ENCODE data around the gene TGIF2. TPM values are rescaled to one million over a fixed set of nuclear protein-coding genes. Genes with fewer than 3 reads are reported as not detected.

Gene TGIF2
- polyA plus RNA-seq, 1 experiment = 12.2 TPM

DNA sequence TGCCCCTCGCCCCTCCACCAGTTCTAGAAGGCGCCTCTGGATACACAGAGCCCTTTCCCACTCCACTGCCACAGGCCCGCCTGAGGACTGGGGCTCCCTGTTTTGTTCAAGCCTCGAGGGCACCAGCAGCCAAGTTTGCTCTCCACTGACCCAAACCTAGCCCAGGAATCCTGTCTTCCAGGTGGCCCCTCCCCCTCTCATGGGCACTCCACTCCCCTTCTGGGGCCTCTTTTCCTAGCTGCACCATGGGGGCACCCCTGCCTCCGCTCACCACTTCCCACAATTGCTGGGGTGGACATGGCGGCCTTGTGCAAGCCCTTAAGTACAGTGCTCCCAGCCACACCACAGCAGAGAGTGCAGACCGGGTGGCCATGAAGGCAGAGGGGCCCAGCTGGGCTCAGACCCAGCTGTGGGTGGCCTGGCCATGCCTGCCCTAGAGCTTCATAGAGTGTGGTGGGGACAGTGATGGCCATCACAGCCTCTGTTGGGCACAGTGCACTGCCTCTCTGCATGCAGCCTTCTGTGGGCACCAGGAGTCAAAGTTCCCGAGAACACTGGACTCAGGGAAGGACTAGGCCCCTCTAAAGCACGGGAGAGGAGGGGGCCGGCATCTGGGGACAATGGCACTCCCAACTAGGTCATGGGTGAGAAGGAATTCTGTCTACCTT, 30.7 kb upstream of the TGIF2 start:
- peak overlapping the region; percentile 73 for H3K27ac ChIP-seq (ENCODE audit: low read depth, low read length)
- no peak for TF ChIP-seq CTCF (IDR thresholded peaks at IDR 0.05; ENCODE audit: low read depth, low read length)
- no peak for DNase-seq (ENCODE audit: low read depth, low spot score)
- H3K9me3 ChIP-seq (ENCODE audit: control insufficient read depth, insufficient read depth, low read length) = peaks cover 4% of the 10 kb centered on the region; the same call in 1 of the 2 replicates
- peak overlapping the region; percentile 97 for H3K4me3 ChIP-seq (ENCODE audit: low read depth, low read length)
- CTCF ChIA-PET = interaction anchor here (0.6 kb wide), 1 partner anchor 21 kb away, joined by 3 read pairs; no protein-coding TSS in a partner anchor
- no peaks in the 10 kb centered on the region for H3K27me3 ChIP-seq (ENCODE audit: control insufficient read depth, insufficient read depth, low read length)
- POLR2A ChIA-PET = interaction anchor here (1.2 to 2.0 kb wide), 5 partner anchors 10 to 81 kb away, joined by 3 to 10 read pairs (median 3); partner anchors contain the start of gene RAB5IF

- Histone ChIP-seq H3K4me3 (ENCODE audit: low read depth, low read length) (peak overlapping the region; percentile 97), H3K27me3 (ENCODE audit: control insufficient read depth, insufficient read depth, low read length) (no peaks in the 10 kb centered on the region), H3K9me3 (ENCODE audit: control insufficient read depth, insufficient read depth, low read length) (peaks cover 4% of the 10 kb centered on the region; the same call in 1 of the 2 replicates), H3K27ac (ENCODE audit: low read depth, low read length) (peak overlapping the region; percentile 73)
- ChIA-PET CTCF (no interaction called here), POLR2A (interaction anchor here (0.5 to 2.0 kb wide), 5 partner anchors 9 to 211 kb away, joined by 3 to 10 read pairs (median 4); no protein-coding TSS in a partner anchor)
- TF ChIP-seq CTCF (IDR thresholded peaks at IDR 0.05; ENCODE audit: low read depth, low read length) = no peak
- DNase-seq (ENCODE audit: low read depth, low spot score) = no peak
These were observed 29.9 kb upstream of the TGIF2 start for GRCh38 chr20:36543184-36544133.

GRCh38 chr20:36544134-36545018, 29.0 kb upstream of the TGIF2 start:
- no peak for TF ChIP-seq CTCF (IDR thresholded peaks at IDR 0.05; ENCODE audit: low read depth, low read length)
- CTCF ChIA-PET = no interaction called here
- POLR2A ChIA-PET = interaction anchor here (1.1 to 2.0 kb wide), 4 partner anchors 8 to 210 kb away, joined by 3 to 10 read pairs (median 4); partner anchors contain the start of gene RAB5IF

DNA sequence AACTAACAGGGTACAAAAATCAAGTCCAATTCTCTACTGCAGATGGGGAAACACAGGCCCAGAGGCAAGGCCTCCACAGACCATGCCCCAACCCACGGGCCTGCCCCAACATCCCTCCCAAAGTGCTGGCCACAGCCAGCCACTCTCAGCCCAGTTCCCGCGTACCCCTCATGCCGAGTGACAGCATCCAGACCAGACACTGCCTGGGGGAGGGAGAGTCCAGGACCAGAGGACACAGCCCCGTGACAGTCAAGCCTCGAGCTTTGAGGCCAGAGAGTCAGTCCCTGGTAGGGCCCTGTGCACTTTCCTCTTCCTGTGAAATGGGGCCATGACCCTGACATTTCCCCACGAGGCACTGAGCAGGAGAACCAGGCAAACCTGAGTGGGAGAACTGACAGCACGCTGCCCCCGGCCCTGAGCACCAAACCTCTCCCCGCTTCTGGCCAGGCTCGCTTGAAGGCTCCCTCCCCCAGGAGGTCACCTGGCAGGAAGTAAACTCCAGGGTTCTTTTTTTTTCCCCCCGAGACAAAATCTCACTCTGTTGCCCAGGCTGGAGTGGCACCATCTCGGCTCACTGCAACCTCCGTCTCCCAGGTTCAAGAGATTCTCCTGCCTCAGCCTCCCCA, 27.2 kb upstream of the TGIF2 start:
- Histone ChIP-seq H3K27me3 (ENCODE audit: control insufficient read depth, insufficient read depth, low read length) (no peaks in the 10 kb centered on the region), H3K4me3 (ENCODE audit: low read depth, low read length) (no peak overlapping the region), H3K27ac (ENCODE audit: low read depth, low read length) (peak overlapping the region; percentile 11), H3K9me3 (ENCODE audit: control insufficient read depth, insufficient read depth, low read length) (peaks cover 4% of the 10 kb centered on the region; the same call in 1 of the 2 replicates)
- no peak for DNase-seq (ENCODE audit: low read depth, low spot score)
- CTCF ChIA-PET = no interaction called here
- TF ChIP-seq CTCF (IDR thresholded peaks at IDR 0.05; ENCODE audit: low read depth, low read length) = no peak
- POLR2A ChIA-PET = interaction anchor here (0.7 kb wide), 1 partner anchor 333 kb away, joined by 3 read pairs; no protein-coding TSS in a partner anchor

More at GRCh38 chr20:36544134-36545018, 29.0 kb upstream of the TGIF2 start:
- Histone ChIP-seq H3K27ac (ENCODE audit: low read depth, low read length) (peak overlapping the region; percentile 73), H3K27me3 (ENCODE audit: control insufficient read depth, insufficient read depth, low read length) (no peaks in the 10 kb centered on the region), H3K9me3 (ENCODE audit: control insufficient read depth, insufficient read depth, low read length) (peaks cover 4% of the 10 kb centered on the region; the same call in 1 of the 2 replicates), H3K4me3 (ENCODE audit: low read depth, low read length) (peak overlapping the region; percentile 97)
- no peak for DNase-seq (ENCODE audit: low read depth, low spot score)

All from AG04450 (cell line).